ENCODE measurements around the gene CCSER1. TPM values are rescaled to one million over a fixed set of nuclear protein-coding genes. Genes with fewer than 3 reads are reported as not detected.
A peak's percentile ranks its signal among the peaks of the same experiment; 100 is the strongest.
"Not testable (repeated sequence)": the region's sequence is repeated elsewhere in the genome, so short reads cannot be mapped to it uniquely, and the experiment has no call there.

The CCSER1 gene
- total and polyA plus RNA-seq, 10 donors, result 1.3 to 30.4 (median 20.4) TPM

- Histone ChIP-seq H3K4me3 (no peak overlapping the region), H3K9me3 (peaks cover 0 to 11% (median 0%) of the 10 kb centered on the region in 8 donors), H3K27me3 (replicated peaks in 1 of 7) (no peaks in the 10 kb centered on the region), H3K27ac (no peak overlapping the region), H3K4me1 (no peaks in the 10 kb centered on the region), H3K36me3 (no peaks in the 10 kb centered on the region)
- 68 to 94% (median 75%) methylated on average over 1 of the region's 1 CpG for WGBS, 5 donors
- TF ChIP-seq CTCF (IDR thresholded peaks at IDR 0.05 in 8 of 11, conservative IDR thresholded peaks at IDR 0.05 in 3 of 11) (no peak), POLR2AphosphoS5 (IDR thresholded peaks at IDR 0.05) (no peak), POLR2A (IDR thresholded peaks at IDR 0.05) (no peak)
- DNase-seq, result no peak
- intact Hi-C loops (cut with DNase I; ENCODE audit: low total_unique reads), result no loop called here
Observed at GRCh38 chr4:91621446-91621845, 1494.3 kb downstream of the CCSER1 start.

GRCh38 chr4:91622925-91623602 lies 1495.9 kb downstream of the CCSER1 start:
- 59 to 75% (median 71%) methylated on average over 3 of the region's 3 CpGs for WGBS, 5 donors
- no peaks in the 10 kb centered on the region for H3K27me3 ChIP-seq (replicated peaks in 1 of 7)
- H3K27ac ChIP-seq, result no peak overlapping the region
- no peaks in the 10 kb centered on the region for H3K4me1 ChIP-seq
- H3K9me3 ChIP-seq, result peaks cover 0 to 11% (median 0%) of the 10 kb centered on the region in 8 donors
- H3K4me3 ChIP-seq, result no peak overlapping the region
- H3K36me3 ChIP-seq, result no peaks in the 10 kb centered on the region
- intact Hi-C loops (cut with DNase I; ENCODE audit: low total_unique reads), result no loop called here
- TF ChIP-seq POLR2A (IDR thresholded peaks at IDR 0.05) (no peak), CTCF (IDR thresholded peaks at IDR 0.05 in 8 of 11, conservative IDR thresholded peaks at IDR 0.05 in 3 of 11) (no peak), POLR2AphosphoS5 (IDR thresholded peaks at IDR 0.05) (no peak)
- DNase-seq, result peak; percentile 24

- H3K9me3 ChIP-seq, result peaks cover 0 to 11% (median 0%) of the 10 kb centered on the region in 8 donors
- H3K27ac ChIP-seq; H3K27me3 ChIP-seq (replicated peaks in 1 of 7); DNase-seq; H3K4me1 ChIP-seq; H3K4me3 ChIP-seq; H3K36me3 ChIP-seq; intact Hi-C loops (cut with DNase I; ENCODE audit: low total_unique reads): not testable (repeated sequence)
- 77 to 92% (median 80%) methylated on average over 4 of the region's 4 CpGs for WGBS, 5 donors
Observed at GRCh38 chr4:91623603-91623967, 1496.4 kb downstream of the CCSER1 start.

GRCh38 chr4:91630054-91630453 lies 1502.9 kb downstream of the CCSER1 start:
- no peak overlapping the region for H3K27ac ChIP-seq
- no peak overlapping the region for H3K4me3 ChIP-seq
- no peaks in the 10 kb centered on the region for H3K36me3 ChIP-seq
- peaks cover 0 to 28% (median 3%) of the 10 kb centered on the region in 8 donors for H3K9me3 ChIP-seq
- H3K4me1 ChIP-seq, result no peaks in the 10 kb centered on the region
- no peaks in the 10 kb centered on the region for H3K27me3 ChIP-seq (replicated peaks in 1 of 7)
- WGBS, 5 donors, result 26 to 87% (median 47%) methylated on average over 1 of the region's 1 CpG
- TF ChIP-seq CTCF (IDR thresholded peaks at IDR 0.05 in 8 of 11, conservative IDR thresholded peaks at IDR 0.05 in 3 of 11), result no peak
- TF ChIP-seq POLR2AphosphoS5 (IDR thresholded peaks at IDR 0.05), result no peak
- no peak for TF ChIP-seq POLR2A (IDR thresholded peaks at IDR 0.05)
- DNase-seq, result no peak
- intact Hi-C loops (cut with DNase I; ENCODE audit: low total_unique reads), result no loop called here
